Muscle of arm (tissue), 12 donors: ENCODE data around the gene FAM180B. TPM values are rescaled to one million over a fixed set of nuclear protein-coding genes. Genes with fewer than 3 reads are reported as not detected.
"Not testable (repeated sequence)": the region's sequence is repeated elsewhere in the genome, so short reads cannot be mapped to it uniquely, and the experiment has no call there.

Experiments
- DNase-seq: peaks from one replicate; pipeline ENCODE4 v3.0.0-alpha.2; 2013
- polyA plus RNA-seq, 12 donors: library from polyadenylated mRNA; unstranded; fragments of 120-200 nt; gene quantifications; one replicate each; pipeline ENCODE4 v1.2.1, GENCODE V29; 2013; ENCODE audit not compliant: insufficient read length in 12 of 12

The FAM180B gene
- polyA plus RNA-seq, 12 donors, result 2.2 to 4.2 (median 3.1) TPM; not detected in 2

DNA sequence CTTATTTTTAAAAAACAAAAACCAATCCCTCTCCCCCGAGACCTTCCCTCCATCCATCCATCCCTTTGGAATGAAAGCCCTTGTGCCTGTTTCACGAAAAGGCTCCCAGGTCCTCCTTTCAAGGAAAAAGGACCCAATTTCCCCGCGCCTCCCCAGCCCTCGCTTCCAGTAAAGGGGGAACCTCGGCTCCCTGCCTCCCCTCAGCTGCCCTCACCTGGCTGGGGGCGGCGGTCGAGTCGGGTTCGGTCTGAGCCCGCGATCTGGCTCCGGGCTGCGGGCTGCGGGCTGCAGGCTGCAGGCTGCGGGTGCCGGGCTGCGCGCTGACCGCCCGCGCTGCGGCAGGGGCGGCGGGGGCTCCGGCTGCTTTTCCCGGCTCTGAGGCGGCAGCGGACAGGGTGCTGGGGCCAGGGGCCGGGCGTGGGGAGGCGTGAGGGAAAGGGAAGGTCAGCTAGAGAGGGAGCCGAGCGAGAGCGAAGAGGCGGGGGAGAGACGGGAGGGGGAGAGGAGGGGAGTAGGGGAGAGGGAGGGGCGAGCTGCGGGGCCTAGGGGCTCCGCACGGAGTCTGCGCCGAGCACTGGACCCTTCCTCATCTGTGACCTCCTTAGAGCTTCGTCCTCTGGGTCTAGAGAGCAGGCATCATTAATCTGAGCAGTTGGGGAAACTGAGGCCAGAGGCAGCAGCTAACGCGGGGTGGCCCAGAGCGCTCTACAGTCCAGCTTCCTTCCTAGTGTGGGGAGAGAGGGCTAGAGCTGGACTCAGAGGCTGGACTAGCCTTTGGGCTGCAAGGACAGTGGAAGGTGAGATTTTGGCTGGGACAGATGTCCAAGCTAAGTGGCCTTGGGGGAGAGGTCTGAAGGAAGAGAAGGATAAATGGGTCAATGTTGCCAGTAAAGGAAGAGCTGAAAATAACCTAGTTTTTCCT, 7.7 kb downstream of the FAM180B start, which contains the start of gene C1QTNF4:
Gene C1QTNF4 (minus strand): TSS at position 478 of the 922 bp plus-strand sequence. CDS start 3,601 bp downstream, outside the sequence.
- DNase-seq, result no peak

DNA sequence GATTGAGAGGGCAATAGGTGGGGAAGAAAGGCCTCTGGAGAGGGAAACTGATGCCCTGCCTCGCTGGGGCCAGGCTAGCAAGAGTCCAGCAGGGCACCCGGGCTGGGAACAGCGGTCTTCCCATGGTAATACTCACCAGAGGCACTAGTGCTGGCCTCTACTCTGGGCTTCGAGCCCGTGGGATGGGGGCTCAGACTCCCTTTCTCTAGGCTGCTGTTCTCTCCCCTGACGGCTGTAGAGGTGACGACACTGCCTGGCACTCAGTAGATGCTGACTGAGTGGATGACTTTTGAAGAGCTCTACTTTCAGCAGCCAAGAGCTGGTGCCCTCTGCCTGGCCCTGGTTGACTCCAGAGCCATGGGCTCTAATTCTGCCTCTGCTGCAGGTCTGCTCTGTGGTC, 8.6 kb downstream of the FAM180B start:
- DNase-seq, result no peak

DNA sequence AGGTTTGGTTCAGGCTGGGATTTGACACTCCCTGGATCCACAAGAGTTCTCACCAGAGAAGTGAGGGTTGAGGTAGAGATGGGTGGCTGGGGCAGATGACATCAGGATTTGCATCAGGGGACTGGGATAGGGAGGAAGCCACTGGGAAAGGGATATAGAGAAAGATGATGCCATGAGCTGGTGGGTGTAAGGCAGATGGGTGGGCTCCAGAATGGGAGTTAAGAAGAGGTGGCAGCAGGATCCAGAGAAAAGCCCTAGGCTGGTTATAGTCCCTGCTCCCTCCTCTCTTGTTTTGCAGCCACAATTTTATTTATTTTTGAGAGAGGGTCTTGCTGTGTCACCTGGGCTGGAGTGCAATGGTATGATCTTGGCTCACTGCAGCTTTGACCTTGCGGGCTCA, 9.5 kb downstream of the FAM180B start:
- DNase-seq, result no peak

DNA sequence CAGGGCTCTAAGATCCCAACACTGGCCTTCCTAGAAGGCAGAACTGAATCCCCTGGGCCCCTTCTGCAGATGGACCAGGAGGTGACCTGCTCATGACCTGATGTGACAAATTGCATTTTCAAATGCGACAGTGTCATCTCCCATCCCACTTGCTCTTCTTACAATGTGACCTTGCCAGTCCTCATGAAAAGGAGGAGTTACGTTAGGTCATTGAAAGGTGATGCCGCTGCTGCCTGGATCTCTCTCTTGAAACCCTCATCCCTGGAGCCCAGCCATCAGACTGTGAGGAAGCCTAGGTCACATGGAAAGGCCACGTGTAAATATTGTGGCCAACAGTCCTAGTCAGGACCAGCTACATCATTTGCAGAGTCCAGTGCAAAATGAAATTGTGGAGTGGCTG, 13.4 kb downstream of the FAM180B start:
- DNase-seq, result no peak

DNA sequence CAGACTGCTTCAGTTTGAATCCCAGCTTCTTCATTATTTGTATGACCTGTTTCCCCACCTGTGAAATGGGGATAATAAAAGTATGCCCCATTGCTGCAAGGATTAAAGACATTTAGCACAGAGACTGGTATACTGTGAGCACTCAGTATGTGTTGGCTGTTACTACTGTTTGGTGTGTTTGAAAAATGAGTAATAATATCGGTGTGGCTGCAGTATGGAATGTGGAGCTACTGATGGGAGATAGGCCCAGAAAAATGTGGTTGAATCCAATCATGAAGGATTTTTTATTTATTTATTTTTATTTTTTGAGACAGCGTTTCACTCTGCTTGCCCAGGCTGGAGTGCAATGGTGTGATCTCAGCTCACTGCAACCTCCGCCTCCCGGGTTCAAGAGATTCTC, 16.8 kb downstream of the FAM180B start:
- no peak for DNase-seq

DNA sequence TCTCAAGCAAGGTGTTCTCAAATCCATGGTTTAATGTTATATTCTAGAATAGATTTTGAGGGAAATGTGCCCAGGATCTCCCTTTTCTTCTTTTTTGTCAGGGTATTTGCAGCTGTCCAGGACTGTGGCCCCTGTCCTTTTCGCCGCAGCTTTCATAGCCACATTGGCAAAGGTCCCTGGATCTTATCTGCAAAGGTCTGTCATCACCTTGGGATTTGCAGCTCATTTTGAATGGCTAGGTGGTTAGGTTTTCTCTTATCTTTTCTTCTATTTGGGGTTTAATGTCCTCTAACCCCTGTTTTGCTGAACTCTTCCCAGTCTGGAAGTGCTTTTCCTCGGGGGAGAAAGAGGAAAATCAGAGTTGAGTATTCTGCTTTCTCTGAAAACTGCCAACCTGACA, 19.4 kb downstream of the FAM180B start:
- no peak for DNase-seq

DNA sequence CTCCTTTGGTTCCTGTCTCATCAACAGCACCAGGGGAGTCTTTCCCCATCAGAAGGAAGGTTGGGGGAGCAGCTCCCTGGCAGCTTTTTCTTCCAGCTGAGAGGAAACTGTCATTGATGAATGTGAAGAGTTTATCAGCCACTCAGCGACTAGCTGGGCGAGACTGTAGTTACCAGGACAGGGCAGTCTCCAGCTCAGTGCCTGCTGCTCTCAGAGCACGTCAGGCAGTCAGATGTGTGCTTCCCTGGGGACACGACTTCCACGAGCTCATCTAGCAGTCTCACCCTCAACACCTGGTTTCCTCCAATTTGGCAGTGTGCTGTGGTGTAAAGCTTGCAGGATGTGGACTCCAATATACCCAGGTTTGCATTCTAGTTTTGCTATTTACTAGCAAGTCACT, 20.3 kb downstream of the FAM180B start:
- no peak for DNase-seq

DNA sequence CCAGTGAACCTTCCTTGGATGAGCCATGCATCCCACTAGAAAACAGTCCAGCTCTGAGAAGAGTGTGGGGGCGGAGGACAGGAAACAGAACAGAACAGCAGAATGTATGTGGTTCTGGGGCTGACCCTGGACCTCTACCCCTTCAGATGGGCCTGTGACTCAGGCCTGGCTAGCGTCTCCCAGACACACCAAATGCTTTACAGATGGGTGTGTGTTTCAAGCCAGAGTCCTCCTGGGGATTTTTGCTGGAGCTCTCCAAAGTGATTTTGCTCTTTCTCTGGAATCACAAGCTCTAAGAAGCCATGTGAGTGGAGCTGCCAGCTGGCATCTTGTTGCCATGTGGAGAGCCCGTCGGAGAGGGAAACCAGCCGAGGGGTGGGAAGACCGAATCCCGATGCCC, 20.9 kb downstream of the FAM180B start:
- DNase-seq, result peak; percentile 48

DNA sequence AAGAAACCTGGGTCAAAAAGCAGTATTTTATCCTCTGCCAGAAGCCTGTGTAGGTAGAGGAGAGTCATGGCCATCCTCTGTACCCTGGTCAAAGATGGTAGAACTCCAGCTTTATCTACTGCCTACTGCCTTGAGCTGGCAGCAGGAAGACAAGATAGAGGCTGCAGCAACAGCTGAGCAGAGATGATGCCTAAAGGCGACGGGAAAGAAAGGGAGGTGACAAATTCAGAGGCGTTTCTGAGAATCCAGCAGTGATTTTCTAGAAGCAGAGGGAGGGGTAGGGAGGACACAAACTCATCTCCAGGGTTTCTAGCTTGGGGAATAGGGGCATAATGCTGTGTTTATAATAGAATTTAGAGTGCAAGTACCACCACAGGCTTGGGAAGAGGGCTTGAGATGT, 23.2 kb downstream of the FAM180B start:
- DNase-seq, result no peak

DNA sequence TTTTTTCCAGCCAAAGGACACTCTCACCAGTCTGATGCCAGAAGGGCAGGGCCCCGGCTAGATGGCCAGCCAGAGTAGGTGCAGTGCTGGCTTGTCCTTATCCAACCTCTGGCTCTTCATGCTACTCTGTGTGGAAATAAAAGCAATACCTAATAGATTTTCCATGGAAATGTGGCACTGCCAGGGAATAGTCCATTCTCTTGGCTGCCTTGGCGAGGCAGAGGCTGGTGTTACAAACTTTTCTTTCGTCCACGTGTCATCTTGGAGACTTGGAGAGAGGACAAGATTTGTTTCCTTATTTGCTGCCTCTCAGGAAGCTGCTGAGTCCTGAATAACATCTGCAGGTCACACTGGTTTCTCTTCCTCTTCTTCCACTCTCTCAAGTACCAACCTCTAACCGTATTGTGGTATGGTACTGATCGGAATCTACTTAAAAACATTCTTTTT, 24.9 kb downstream of the FAM180B start:
- DNase-seq, result no peak

DNA sequence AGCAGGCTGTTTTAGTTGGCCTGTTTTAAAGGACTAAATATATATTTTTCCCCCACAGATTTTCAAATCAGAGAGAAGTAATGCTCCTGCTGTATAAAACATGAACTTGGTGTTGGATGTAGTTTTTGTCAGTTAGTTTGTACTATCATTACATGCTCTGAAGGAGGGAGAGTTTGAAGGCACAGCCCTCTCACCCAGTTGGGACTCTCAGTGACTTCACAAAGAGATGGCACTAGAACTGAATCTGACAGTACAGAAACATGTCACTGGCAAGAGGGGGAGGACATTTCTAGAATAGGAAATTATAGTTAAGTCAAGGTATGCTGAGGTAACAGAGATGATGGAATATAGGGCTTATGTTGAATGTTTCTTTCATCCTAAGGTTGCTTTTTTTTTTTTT, 28.8 kb downstream of the FAM180B start:
- no peak for DNase-seq

DNA sequence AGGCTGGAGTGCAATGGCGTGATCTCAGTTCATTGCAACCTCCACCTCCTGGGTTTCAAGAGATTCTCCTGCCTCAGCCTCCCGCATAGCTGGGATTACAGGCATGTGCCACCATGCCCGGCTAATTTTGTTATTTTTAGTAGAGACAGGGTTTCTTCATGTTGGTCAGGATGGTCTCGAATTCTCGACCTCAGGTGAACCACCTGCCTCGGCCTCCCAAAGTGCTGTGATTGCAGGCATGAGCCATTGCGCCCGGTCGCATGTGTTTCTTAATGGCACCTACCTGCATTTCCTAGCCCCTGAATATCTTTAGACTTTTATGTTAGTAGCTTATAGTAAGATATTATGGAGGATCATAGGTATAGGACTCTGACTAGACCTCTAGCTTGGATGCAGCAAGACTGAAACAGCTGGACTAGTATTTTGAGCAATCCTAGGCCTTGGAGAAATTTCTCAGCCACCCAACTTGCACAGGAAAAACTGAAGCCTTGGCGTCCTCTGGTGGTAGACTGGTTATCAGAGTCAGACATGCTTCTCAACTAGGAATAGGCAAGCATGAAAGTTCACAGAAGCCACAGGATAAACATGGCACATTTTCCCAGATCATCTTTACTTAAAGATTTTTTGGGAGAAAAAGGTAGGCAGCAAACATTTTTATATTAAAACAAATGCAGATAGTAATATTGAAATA, 30.4 kb downstream of the FAM180B start:
- peak; percentile 76 for DNase-seq

DNA sequence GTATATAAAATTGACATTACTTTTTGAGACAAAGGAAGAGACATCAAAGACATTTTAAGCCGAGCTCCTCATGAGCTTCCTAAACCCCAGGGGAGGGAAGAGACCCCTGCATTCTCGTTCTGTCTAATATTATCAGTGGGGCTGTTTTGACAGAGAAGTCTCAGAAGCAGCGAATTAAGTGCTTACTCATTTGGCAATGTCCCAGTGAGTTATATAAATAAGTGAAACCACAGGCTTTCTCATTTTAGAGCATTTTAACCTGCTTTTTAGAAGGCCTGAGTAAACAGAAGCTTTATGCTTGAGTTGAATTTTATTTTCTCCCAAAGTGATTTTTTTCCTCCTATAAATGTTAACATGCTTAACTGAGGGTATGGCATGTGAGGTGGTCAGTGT, 30.9 kb downstream of the FAM180B start:
- DNase-seq, result no peak

DNA sequence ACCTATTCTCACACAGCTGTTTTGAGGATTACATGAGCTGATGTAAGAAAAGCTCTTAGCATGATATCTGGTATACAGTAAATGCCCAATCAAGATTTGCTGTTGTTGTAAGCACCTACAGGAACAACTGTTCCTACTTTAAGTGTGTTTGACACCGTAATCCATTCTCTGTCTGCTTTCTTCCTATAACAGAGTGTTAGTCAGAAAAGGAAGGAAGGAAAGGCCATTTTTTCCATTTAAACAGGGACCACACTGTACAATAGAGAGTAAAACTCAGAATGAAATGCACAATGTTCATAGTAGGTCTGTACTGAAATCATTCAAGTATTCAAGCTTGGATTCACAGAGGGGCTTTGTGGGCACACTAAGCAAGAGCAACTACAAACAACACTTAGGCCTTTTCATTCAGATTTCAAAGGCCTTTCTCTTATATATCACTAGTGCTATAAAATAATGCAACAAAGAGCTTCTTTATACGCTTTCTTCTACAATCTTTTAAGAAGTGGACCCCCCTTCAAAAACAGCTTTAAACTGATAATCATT, 34.4 kb downstream of the FAM180B start:
- no peak for DNase-seq

DNA sequence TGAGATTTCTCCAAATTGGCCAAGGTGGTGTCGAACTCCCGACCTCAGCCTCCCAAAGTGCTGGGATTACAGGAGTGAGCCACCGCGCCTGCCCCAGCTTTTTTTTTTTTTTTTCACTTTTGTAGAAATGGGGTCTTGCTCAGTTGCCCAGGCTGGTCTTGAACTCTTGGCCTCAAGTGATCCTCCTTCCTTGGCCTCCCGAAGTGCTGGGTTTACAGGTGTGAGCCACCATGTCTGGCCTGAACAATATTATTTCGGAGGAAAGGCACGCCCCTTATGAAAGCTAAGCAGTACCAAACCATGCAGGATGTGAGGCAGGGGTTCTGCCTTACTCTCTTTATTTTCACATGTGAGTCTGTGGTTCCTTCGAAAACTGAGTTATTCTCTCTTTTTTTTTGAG, 39.8 kb downstream of the FAM180B start:
- no peak for DNase-seq

DNA sequence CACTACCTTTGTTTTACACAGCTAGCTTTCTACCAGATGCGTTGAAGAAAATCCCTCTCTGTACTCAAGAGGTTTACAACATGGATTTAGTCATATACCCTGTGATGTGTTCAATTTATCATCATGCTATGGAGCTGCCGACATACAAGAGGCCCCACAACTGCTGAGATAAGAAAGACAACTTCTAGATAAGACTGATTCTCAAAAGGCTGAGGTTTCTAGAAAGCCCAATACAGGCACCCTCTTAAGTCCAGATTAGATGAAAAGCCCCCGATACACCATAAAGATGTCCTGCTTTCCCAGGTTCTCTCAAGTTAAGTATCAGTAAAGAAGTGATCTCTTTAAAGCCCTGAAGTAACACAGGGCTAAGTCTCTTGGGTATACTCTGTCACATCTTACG, 41.5 kb downstream of the FAM180B start:
- no peak for DNase-seq

DNA sequence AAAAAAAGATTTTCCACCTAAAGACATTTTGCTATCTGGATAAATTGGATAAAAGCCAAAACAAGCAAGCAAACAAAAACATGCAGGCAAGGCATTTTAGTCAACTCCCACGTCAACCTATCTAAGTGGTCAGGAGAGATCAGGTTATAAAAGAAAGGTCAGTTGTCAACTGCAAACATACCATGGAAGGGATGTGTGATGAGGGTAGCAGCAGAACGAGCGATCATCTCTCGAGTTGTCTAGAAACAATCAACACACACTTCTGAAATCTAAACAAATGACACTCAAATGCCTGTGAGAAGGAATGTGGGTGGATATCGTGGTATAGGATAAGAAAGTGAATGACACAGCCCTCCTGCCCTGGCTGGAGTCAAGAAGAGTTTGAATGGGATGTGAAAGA, 45.0 kb downstream of the FAM180B start:
- no peak for DNase-seq

DNA sequence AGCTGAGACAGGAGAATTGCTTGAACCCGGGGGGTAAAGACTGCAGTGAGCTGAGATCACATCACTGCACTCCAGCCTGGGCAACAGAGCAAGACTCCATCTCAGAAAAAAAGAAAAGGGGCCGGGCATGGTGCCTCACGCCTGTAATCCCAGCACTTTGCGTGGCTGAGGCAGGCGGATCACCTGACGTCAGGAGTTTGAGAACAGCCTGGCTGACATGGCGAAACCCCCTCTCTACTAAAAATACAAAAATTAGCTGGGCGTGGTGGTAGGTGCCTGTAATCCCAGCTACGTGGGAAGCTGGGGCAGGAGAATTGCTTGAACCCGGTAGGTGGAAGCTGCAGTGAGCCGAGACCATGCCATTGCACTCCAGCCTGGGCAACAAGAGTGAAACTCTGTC, 49.9 kb downstream of the FAM180B start:
- DNase-seq, result not testable (repeated sequence)
